Smooth muscle cell (in vitro differentiated cells): ENCODE measurements around the gene GPRC5C. TPM values are rescaled to one million over a fixed set of nuclear protein-coding genes. Genes with fewer than 3 reads are reported as not detected.

Experiments used
- DNase-seq: peaks from one replicate; lab custom pipeline; 2025; ENCODE audit not compliant: unreplicated experiment; lab: John Stamatoyannopoulos, UW
- H2AFZ ChIP-seq: fragments of 200-600 bp; sonication (generic); 2 replicates; pipeline ENCODE4 v1.6.0; 2016; ENCODE audit warnings: antibody characterized with exemption, low read depth, mild to moderate bottlenecking
- H3F3A ChIP-seq: fragments of 200-600 bp; sonication (generic); 2 replicates; pipeline ENCODE4 v1.6.0; 2017; ENCODE audit warnings: antibody characterized with exemption, low read depth
- H3K27ac ChIP-seq: fragments of 200-600 bp; sonication (generic); 2 replicates; pipeline ENCODE4 v1.5.1; 2016; ENCODE audit warnings: low read depth, mild to moderate bottlenecking
- H3K27me3 ChIP-seq: fragments of 200-600 bp; sonication (generic); 2 replicates; pipeline ENCODE4 v1.6.1; 2016; ENCODE audit warnings: low read depth, mild to moderate bottlenecking
- H3K36me3 ChIP-seq: fragments of 200-600 bp; sonication (generic); 2 replicates; pipeline ENCODE4 v1.5.1; 2016; ENCODE audit warnings: low read depth
- H3K4me1 ChIP-seq: fragments of 200-600 bp; sonication (generic); 2 replicates; pipeline ENCODE4 v1.5.1; 2016; ENCODE audit warnings: low read depth
- H3K4me2 ChIP-seq: fragments of 200-600 bp; sonication (generic); 2 replicates; pipeline ENCODE4 v1.6.0; 2016; ENCODE audit warnings: mild to moderate bottlenecking
- H3K4me3 ChIP-seq: fragments of 200-600 bp; sonication (generic); 2 replicates; pipeline ENCODE4 v1.5.1; 2016; ENCODE audit warnings: mild to moderate bottlenecking
- H3K79me2 ChIP-seq: fragments of 200-600 bp; sonication (generic); 2 replicates; pipeline ENCODE4 v1.6.0; 2016; ENCODE audit warnings: low read depth, mild to moderate bottlenecking
- H3K9ac ChIP-seq: fragments of 200-600 bp; sonication (generic); 2 replicates; pipeline ENCODE4 v1.6.0; 2016; ENCODE audit warnings: low read depth
- H3K9me3 ChIP-seq: fragments of 200-600 bp; sonication (generic); replicated peaks from 2 replicates; pipeline ENCODE4 v1.5.1; 2016; ENCODE audit warnings: low read depth
- H4K20me1 ChIP-seq: fragments of 200-600 bp; sonication (generic); 2 replicates; pipeline ENCODE4 v1.6.0; 2016; ENCODE audit warnings: low read depth
- WGBS: methylation state at CpG from one replicate; pipeline ENCODE4 v1.1.7; 2016; ENCODE audit warnings: low lambda C conversion rate; 5-methylcytosine and 5-hydroxymethylcytosine counted together
- polyA plus RNA-seq: library from polyadenylated mRNA; unstranded; fragments of >200 nt; fragmentation: Nextera tagmentation; extraction: Ambion mirVana; gene quantifications from 2 replicates; pipeline ENCODE4 v1.2.1, GENCODE V29; 2016
- total RNA-seq: library from RNA; depleted of rRNA; stranded (reverse); fragments of >200 nt; gene quantifications from 2 replicates; pipeline ENCODE4 v1.2.3, GENCODE V29; 2014
- TF ChIP-seq, protein P1 (sequence below): fragments of 200-600 bp; sonication (generic); IDR thresholded peaks from 2 replicates; pipeline ENCODE4 v1.5.1; 2017; ENCODE audit warnings: borderline replicate concordance, mild to moderate bottlenecking, antibody characterized with exemption; ENCODE audit not compliant: insufficient read depth, poor library complexity, severe bottlenecking

Gene GPRC5C
- total and polyA plus RNA-seq, 2 experiments from 2014 or later: 64.5 to 96.9 TPM

- H3K9me3 ChIP-seq: no peaks in the 10 kb centered on the region
- no peaks in the 10 kb centered on the region for H3K36me3 ChIP-seq
- no peak overlapping the region for H3K27ac ChIP-seq
- H3K4me1 ChIP-seq: peaks cover 16% of the 10 kb centered on the region
- H3K4me3 ChIP-seq: no peak overlapping the region
- no peak for DNase-seq
- no peaks in the 10 kb centered on the region for H3F3A ChIP-seq
- H3K9ac ChIP-seq: no peak overlapping the region
- WGBS: 98% methylated on average over 5 of the region's 5 CpGs
- TF ChIP-seq, protein P1, sequence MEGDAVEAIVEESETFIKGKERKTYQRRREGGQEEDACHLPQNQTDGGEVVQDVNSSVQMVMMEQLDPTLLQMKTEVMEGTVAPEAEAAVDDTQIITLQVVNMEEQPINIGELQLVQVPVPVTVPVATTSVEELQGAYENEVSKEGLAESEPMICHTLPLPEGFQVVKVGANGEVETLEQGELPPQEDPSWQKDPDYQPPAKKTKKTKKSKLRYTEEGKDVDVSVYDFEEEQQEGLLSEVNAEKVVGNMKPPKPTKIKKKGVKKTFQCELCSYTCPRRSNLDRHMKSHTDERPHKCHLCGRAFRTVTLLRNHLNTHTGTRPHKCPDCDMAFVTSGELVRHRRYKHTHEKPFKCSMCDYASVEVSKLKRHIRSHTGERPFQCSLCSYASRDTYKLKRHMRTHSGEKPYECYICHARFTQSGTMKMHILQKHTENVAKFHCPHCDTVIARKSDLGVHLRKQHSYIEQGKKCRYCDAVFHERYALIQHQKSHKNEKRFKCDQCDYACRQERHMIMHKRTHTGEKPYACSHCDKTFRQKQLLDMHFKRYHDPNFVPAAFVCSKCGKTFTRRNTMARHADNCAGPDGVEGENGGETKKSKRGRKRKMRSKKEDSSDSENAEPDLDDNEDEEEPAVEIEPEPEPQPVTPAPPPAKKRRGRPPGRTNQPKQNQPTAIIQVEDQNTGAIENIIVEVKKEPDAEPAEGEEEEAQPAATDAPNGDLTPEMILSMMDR: no peak
- peaks cover 17% of the 10 kb centered on the region for H4K20me1 ChIP-seq
- H3K27me3 ChIP-seq: no peaks in the 10 kb centered on the region
- no peaks in the 10 kb centered on the region for H3K79me2 ChIP-seq
- H3K4me2 ChIP-seq: no peak overlapping the region
- H2AFZ ChIP-seq: no peak overlapping the region
Measured at GRCh38 chr17:74449773-74450172, 17.9 kb downstream of the GPRC5C start.

DNA sequence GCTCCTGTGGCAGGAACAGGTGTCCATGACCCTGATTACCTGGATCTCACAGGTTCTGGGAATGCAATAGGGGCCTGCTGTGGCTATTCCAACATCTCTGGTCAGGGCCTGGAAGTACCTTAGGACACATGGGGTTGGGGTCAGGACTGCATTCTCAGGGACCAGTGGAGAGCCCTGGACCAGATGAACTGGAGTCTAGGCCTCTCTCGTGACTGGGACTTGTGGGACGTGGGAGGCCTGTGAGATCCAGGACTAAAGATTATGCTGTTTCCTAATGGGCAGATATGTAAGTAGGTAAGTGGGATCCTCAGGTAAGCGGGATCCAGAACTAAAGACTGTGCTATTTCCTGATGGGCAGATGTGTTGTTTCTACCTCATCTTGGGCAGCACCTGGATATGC lies 18.3 kb downstream of the GPRC5C start:
- H3K27me3 ChIP-seq: no peaks in the 10 kb centered on the region
- H3K36me3 ChIP-seq: no peaks in the 10 kb centered on the region
- H3K9me3 ChIP-seq: no peaks in the 10 kb centered on the region
- WGBS: 88% methylated on average over 3 of the region's 3 CpGs
- H3K27ac ChIP-seq: no peak overlapping the region
- TF ChIP-seq, protein P1: no peak
- H3K79me2 ChIP-seq: no peaks in the 10 kb centered on the region
- no peak overlapping the region for H2AFZ ChIP-seq
- no peak for DNase-seq
- H3K4me3 ChIP-seq: no peak overlapping the region
- no peaks in the 10 kb centered on the region for H3F3A ChIP-seq
- no peak overlapping the region for H3K9ac ChIP-seq
- H4K20me1 ChIP-seq: peaks cover 17% of the 10 kb centered on the region
- H3K4me2 ChIP-seq: no peak overlapping the region
- peaks cover 20% of the 10 kb centered on the region for H3K4me1 ChIP-seq

DNA sequence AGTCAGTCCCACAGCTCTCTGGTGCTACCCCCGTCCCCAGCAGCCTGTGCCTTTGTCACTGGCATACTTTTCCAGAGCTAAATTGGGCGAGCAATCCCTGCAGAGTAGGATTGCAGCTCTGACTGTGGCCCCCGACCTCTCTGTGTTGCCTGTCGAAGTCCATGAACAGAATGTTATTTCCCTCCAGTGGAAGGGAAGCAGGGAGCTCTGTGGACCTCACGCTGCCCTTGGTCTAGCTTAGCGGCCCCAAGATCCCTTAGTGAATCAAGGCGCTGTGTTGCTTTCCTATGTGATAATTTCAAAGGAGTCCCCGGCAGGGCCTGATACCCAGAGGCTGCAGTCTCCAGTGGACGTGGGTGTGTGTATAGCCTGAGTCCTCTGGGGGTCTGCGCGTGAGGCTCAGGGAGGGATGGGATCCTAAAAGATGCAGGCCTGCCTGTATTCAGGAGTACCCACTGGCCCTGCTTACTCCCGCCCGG lies 19.1 kb downstream of the GPRC5C start:
- Histone ChIP-seq H3K27ac (no peak overlapping the region), H3K4me3 (no peak overlapping the region), H3K4me2 (no peak overlapping the region), H3K9me3 (no peaks in the 10 kb centered on the region), H3K27me3 (no peaks in the 10 kb centered on the region), H3K79me2 (no peaks in the 10 kb centered on the region), H2AFZ (no peak overlapping the region), H3K9ac (no peak overlapping the region), H3F3A (no peaks in the 10 kb centered on the region), H3K4me1 (peaks cover 25% of the 10 kb centered on the region), H4K20me1 (peaks cover 11% of the 10 kb centered on the region), H3K36me3 (no peaks in the 10 kb centered on the region)
- WGBS: 95% methylated on average over 13 of the region's 13 CpGs
- DNase-seq: no peak
- TF ChIP-seq, protein P1: no peak

DNA sequence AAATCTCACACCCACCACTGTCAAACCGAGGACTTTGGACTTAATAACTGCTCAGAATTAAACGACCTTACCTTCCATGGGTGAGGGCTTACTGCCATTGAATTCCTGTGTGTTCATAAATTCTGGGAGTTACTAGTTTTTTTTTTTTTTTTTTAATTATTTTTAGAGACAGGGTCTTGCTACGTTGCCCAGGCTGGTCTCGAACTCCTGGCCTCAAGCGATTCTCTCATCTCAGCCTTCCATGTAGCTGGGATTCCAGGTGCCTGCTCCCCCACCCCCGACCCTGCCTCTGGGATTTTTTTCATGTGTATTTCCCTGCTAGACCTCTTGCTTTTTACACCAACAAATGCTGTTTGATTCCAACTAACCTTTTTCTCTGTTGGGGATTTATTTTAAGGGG lies 19.7 kb downstream of the GPRC5C start:
- WGBS: 80% methylated on average over 6 of the region's 6 CpGs

More for the DNA sequence above, 19.7 kb downstream of the GPRC5C start:
- Histone ChIP-seq H2AFZ (no peak overlapping the region), H3K4me2 (no peak overlapping the region), H3K4me1 (peaks cover 25% of the 10 kb centered on the region), H3K9ac (no peak overlapping the region), H4K20me1 (peaks cover 8% of the 10 kb centered on the region), H3K27me3 (no peaks in the 10 kb centered on the region), H3K79me2 (no peaks in the 10 kb centered on the region), H3K36me3 (no peaks in the 10 kb centered on the region), H3K27ac (no peak overlapping the region), H3F3A (no peaks in the 10 kb centered on the region), H3K4me3 (no peak overlapping the region), H3K9me3 (no peaks in the 10 kb centered on the region)
- TF ChIP-seq, protein P1: no peak
- no peak for DNase-seq
